Immature natural killer cell (primary cell): ENCODE measurements around the gene ANKRD55. TPM values are rescaled to one million over a fixed set of nuclear protein-coding genes. Genes with fewer than 3 reads are reported as not detected.
"Not testable (repeated sequence)": the region's sequence is repeated elsewhere in the genome, so short reads cannot be mapped to it uniquely, and the experiment has no call there.

Experiments used
- DNase-seq, 3 donors: peaks; one replicate each; pipeline ENCODE4 v3.0.0; 2022; ENCODE audit warnings: mixed read lengths in 1 of 3
- H3K27ac Mint-ChIP-seq, 6 donors: one replicate each; pipeline ENCODE4 v1.8.0; 2020; ENCODE audit warnings: mixed read lengths in 6 of 6, mild to moderate bottlenecking in 5 of 6, inconsistent platforms in 4 of 6, moderate library complexity in 3 of 6
- H3K27me3 Mint-ChIP-seq, 3 donors: one replicate each; pipeline ENCODE4 v1.8.0; 2020 to 2021; ENCODE audit warnings: low read depth in 3 of 3, mild to moderate bottlenecking in 3 of 3, mixed read lengths in 3 of 3, moderate library complexity in 3 of 3, inconsistent platforms in 1 of 3
- H3K36me3 Mint-ChIP-seq, 3 donors: one replicate each; pipeline ENCODE4 v1.8.0; 2020; ENCODE audit warnings: mixed read lengths in 3 of 3, inconsistent platforms in 2 of 3, mild to moderate bottlenecking in 2 of 3
- H3K4me1 Mint-ChIP-seq, 2 donors: one replicate each; pipeline ENCODE4 v1.8.0; 2020; ENCODE audit warnings: inconsistent platforms in 2 of 2, mild to moderate bottlenecking in 2 of 2, mixed read lengths in 2 of 2, moderate library complexity in 1 of 2
- H3K4me3 Mint-ChIP-seq, 5 donors: one replicate each; pipeline ENCODE4 v1.8.0; 2020; ENCODE audit warnings: mild to moderate bottlenecking in 5 of 5, mixed read lengths in 5 of 5, inconsistent platforms in 3 of 5, moderate library complexity in 3 of 5
- H3K9me3 Mint-ChIP-seq, 6 donors: one replicate each; pipeline ENCODE4 v1.8.0; 2020; ENCODE audit warnings: mild to moderate bottlenecking in 6 of 6, mixed read lengths in 6 of 6, inconsistent platforms in 4 of 6, moderate library complexity in 3 of 6
- polyA plus RNA-seq, 3 donors: library from polyadenylated mRNA; unstranded; fragments of 300-500 nt; fragmentation: Illumina TruSeq; gene quantifications; one replicate each; pipeline ENCODE4 v1.2.3, GENCODE V29; 2021

Gene ANKRD55
- polyA plus RNA-seq, 3 donors from 2014 or later = 0.17 TPM; not detected in 2

DNA sequence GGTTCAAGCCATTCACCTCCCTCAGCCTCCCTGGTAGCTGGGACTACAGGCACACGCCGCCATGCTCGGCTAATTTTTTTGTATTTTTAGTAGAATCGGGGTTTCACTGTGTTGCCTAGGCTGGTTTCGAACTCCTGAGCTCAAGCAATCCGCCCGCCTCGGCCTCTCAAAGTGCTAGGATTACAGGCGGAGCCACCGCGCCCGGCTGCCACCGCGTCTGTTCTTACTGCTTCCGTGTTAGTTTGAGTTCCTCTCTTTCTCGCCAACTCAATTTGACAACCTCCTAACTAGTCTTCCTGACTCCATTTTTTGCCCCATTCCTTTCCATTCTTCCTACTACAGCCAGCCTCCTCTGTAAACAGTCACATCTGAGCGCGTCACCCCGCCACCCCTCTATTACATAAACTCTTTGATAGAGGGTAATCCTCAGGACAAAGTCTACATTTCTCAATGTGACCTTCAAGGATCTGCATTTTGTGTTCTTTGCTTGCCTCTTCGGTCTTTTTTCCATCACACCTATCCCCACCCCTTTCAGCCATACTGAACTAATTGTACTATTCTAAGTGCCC is 149.8 kb downstream of the ANKRD55 start:
- Mint-ChIP-seq H3K27ac (no peak overlapping the region), H3K36me3 (no peaks in the 10 kb centered on the region), H3K4me3 (no peak overlapping the region), H3K4me1 (peaks cover 0 to 10% of the 10 kb centered on the region in 2 donors), H3K27me3 (peaks cover 1 to 12% (median 2%) of the 10 kb centered on the region in 3 donors), H3K9me3 (no peaks in the 10 kb centered on the region)
- DNase-seq = no peak

- not testable (repeated sequence) for H3K27ac Mint-ChIP-seq, H3K36me3 Mint-ChIP-seq, H3K9me3 Mint-ChIP-seq, DNase-seq, H3K4me3 Mint-ChIP-seq, H3K4me1 Mint-ChIP-seq
- H3K27me3 Mint-ChIP-seq = peaks cover 0 to 12% (median 0%) of the 10 kb centered on the region in 3 donors
Measured at GRCh38 chr5:56081053-56081642, 152.0 kb downstream of the ANKRD55 start.

GRCh38 chr5:56080375-56081052 is 152.6 kb downstream of the ANKRD55 start:
- H3K27ac Mint-ChIP-seq = no peak overlapping the region
- H3K4me3 Mint-ChIP-seq = no peak overlapping the region
- H3K4me1 Mint-ChIP-seq = peaks cover 0 to 10% of the 10 kb centered on the region in 2 donors
- H3K27me3 Mint-ChIP-seq = peaks cover 0 to 10% (median 0%) of the 10 kb centered on the region in 3 donors
- H3K36me3 Mint-ChIP-seq = no peaks in the 10 kb centered on the region
- no peaks in the 10 kb centered on the region for H3K9me3 Mint-ChIP-seq
- DNase-seq = no peak

- not testable (repeated sequence) for H3K4me1 Mint-ChIP-seq, H3K36me3 Mint-ChIP-seq, H3K27ac Mint-ChIP-seq
Measured at GRCh38 chr5:56079157-56079500, 154.0 kb downstream of the ANKRD55 start.

GRCh38 chr5:56078278-56079156 is 154.6 kb downstream of the ANKRD55 start:
- DNase-seq = no peak
- peaks cover 2 to 5% (median 3%) of the 10 kb centered on the region in 3 donors for H3K27me3 Mint-ChIP-seq
- no peak overlapping the region for H3K4me3 Mint-ChIP-seq
- peaks cover 0 to 10% of the 10 kb centered on the region in 2 donors for H3K4me1 Mint-ChIP-seq
- H3K9me3 Mint-ChIP-seq = no peaks in the 10 kb centered on the region
- H3K27ac Mint-ChIP-seq = no peak overlapping the region
- H3K36me3 Mint-ChIP-seq = no peaks in the 10 kb centered on the region

More at GRCh38 chr5:56079157-56079500, 154.0 kb downstream of the ANKRD55 start:
- H3K27me3 Mint-ChIP-seq, H3K9me3 Mint-ChIP-seq, DNase-seq, H3K4me3 Mint-ChIP-seq: not testable (repeated sequence)

DNA sequence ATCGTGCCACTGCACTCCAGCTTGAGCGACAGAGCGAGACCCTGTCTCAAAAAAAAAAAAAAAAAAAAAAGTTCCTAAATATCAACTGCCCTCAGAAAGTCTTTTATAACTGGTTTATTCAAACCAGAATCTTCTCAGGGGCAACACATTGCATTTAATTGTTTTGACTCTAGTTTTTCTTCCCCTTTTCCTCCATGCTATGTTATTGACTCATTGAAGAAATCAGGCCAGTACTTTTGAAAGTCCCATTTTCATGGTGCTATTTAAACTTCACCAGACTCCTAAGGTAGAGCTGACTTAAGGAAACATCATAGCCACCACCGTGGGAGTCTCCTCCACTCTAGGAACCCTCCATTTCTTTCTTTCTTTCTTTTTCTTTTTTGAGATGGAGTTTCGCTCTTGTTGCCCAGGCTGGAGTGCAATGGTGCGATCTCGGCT is 155.3 kb downstream of the ANKRD55 start:
- Mint-ChIP-seq H3K27me3 (peaks cover 2 to 5% (median 3%) of the 10 kb centered on the region in 3 donors), H3K27ac (no peak overlapping the region), H3K36me3 (no peaks in the 10 kb centered on the region), H3K4me1 (peaks cover 0 to 10% of the 10 kb centered on the region in 2 donors), H3K4me3 (no peak overlapping the region), H3K9me3 (no peaks in the 10 kb centered on the region)
- DNase-seq = no peak

DNA sequence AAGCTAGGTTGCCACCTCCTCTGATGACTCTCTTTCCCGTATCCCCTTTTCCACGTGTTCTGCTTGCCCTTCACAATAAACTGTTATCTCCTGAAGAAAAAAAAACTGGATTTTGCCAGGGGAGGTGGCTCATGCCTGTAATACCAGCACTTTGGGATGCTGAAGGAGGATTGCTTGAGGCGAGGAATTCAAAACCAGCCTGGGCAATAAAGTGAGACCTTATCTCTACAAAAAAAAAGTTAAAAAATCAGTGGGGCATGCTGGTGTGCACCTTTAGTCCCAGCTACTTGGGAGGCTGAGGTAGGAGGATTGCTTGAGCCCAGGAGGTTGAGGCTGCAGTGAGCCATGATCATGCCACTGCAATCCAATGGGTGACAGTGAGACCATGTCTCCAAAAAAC is 156.6 kb downstream of the ANKRD55 start:
- Mint-ChIP-seq H3K27ac (no peak overlapping the region), H3K36me3 (no peaks in the 10 kb centered on the region), H3K27me3 (peaks cover 3 to 6% (median 4%) of the 10 kb centered on the region in 3 donors)

GRCh38 chr5:56075361-56075760 is 157.8 kb downstream of the ANKRD55 start:
- DNase-seq = no peak
- H3K4me1 Mint-ChIP-seq = peaks cover 4 to 14% of the 10 kb centered on the region in 2 donors
- H3K27me3 Mint-ChIP-seq = peaks cover 3 to 4% (median 4%) of the 10 kb centered on the region in 3 donors
- H3K27ac Mint-ChIP-seq = no peak overlapping the region
- H3K36me3 Mint-ChIP-seq = no peaks in the 10 kb centered on the region
- no peaks in the 10 kb centered on the region for H3K9me3 Mint-ChIP-seq
- H3K4me3 Mint-ChIP-seq = no peak overlapping the region

More for the DNA sequence above, 156.6 kb downstream of the ANKRD55 start:
- DNase-seq = no peak
- no peak overlapping the region for H3K4me3 Mint-ChIP-seq
- no peaks in the 10 kb centered on the region for H3K9me3 Mint-ChIP-seq
- H3K4me1 Mint-ChIP-seq = peaks cover under 1 to 14% of the 10 kb centered on the region in 2 donors

DNA sequence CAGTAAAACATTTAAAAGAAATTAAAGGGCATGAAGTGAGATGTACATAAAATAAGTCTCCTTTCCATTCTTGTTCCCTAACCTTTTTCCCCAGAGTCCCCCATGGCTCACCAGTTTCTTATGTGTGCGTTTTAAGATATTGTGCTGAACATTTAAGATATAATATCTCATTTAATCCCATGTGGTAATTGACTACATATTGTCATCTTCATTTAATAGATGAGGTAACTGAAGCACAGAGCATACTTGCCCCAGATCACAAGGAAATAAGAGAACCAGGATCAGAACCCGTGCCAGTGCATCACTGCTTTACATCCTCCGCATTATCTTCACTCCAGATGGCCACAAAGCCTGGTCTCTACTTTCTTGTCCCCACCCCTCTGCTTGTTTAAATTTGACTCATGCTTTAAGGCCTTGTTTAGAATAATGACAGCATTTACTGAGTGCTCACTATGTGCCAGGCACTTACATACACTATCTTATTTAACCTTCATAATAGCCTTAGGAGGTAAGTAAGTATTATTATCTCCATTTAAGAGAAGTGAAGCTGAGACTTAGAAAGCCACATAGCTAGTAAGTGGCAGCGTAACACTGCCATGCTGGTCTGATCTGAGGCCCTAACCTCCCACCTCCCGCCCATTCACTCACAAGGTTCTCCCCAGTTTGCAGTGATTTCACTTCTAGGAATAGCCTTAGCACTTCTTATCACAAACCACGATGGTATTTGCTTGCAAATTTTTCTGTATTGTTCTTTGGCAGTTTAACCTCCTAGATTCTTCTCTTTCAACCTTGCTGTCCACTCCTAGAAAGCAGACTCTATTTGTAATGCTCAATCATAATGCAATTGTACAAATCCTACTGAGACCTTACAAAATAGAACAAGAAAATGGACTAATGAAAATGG is 160.0 kb downstream of the ANKRD55 start:
- H3K36me3 Mint-ChIP-seq = no peaks in the 10 kb centered on the region
- no peaks in the 10 kb centered on the region for H3K9me3 Mint-ChIP-seq
- H3K4me1 Mint-ChIP-seq = peaks cover 4 to 14% of the 10 kb centered on the region in 2 donors
- no peak overlapping the region for H3K4me3 Mint-ChIP-seq
- peaks cover 4 to 5% (median 4%) of the 10 kb centered on the region in 3 donors for H3K27me3 Mint-ChIP-seq
- H3K27ac Mint-ChIP-seq = no peak overlapping the region
- no peak for DNase-seq

- Mint-ChIP-seq H3K36me3 (no peaks in the 10 kb centered on the region), H3K27ac (no peak overlapping the region), H3K27me3 (peaks cover 4 to 5% (median 4%) of the 10 kb centered on the region in 3 donors), H3K9me3 (no peaks in the 10 kb centered on the region), H3K4me3 (no peak overlapping the region), H3K4me1 (peaks cover 4 to 14% of the 10 kb centered on the region in 2 donors)
- no peak for DNase-seq
Measured at GRCh38 chr5:56071470-56071869, 161.7 kb downstream of the ANKRD55 start.

DNA sequence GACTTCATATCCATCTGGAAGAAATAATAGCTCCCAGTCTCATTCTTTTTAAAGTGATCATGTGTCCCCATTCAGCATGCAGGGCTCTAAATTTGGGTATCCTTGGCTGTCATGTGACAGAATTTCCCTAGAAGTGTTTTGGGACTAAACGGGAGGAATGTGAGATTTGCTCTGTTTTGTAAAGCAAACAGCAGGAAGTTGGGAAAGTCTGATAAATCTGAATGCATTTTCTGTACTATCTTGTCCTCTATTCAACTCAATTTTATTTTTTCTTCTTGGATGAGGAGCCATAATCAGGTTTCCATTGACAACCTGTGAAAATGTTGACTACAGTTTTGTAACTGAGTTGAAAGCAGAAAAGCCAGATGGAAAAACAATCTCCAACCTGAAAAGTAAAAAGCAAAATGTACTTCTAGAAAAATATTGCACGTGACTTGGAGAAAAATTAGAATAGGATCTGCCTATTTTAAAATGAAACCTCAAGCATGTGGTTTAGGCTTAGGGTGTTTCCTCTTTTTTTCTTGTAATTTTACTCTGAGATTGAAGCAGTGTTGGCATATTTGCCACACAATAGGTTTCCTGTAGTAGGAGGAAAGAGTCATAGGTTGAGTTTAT is 162.2 kb downstream of the ANKRD55 start:
- no peak overlapping the region for H3K27ac Mint-ChIP-seq
- peaks cover 4 to 14% of the 10 kb centered on the region in 2 donors for H3K4me1 Mint-ChIP-seq
- H3K9me3 Mint-ChIP-seq = no peaks in the 10 kb centered on the region
- no peaks in the 10 kb centered on the region for H3K36me3 Mint-ChIP-seq
- no peak for DNase-seq
- H3K4me3 Mint-ChIP-seq = no peak overlapping the region
- H3K27me3 Mint-ChIP-seq = peaks cover 4 to 5% (median 4%) of the 10 kb centered on the region in 3 donors

DNA sequence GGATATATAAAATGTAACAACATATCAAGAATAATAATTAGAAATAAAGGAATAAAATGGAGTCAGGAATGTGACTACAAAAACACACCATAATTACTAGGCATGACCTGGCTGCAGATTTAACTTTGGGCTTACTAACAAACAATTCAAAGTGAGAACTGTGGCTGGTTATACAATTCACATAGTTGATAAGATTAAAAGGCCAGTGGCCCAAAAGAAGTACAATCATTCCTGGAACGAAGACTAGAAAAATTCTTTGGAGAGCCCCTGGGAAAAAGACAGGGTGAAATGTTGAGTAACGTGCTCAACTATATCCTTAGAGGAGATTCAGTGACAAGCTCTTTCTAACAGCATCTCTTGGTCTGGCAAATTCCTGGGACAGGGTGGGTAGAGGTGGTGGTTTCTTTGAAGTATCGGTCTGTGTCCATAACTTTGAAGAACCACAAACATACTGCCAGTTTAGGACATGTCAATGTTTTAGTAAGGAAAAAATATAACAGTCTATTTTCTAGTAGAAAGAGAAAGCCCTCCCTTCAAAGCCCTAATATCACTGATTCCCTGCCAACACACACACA is 163.4 kb downstream of the ANKRD55 start:
- no peak overlapping the region for H3K27ac Mint-ChIP-seq
- H3K9me3 Mint-ChIP-seq = no peaks in the 10 kb centered on the region
- no peak for DNase-seq
- no peaks in the 10 kb centered on the region for H3K36me3 Mint-ChIP-seq
- peaks cover 4 to 14% of the 10 kb centered on the region in 2 donors for H3K4me1 Mint-ChIP-seq
- no peak overlapping the region for H3K4me3 Mint-ChIP-seq
- H3K27me3 Mint-ChIP-seq = peaks cover 4 to 5% (median 4%) of the 10 kb centered on the region in 3 donors
